HCT116 (cell line): ENCODE measurements around the gene CEP97.

Experiments used
- EGR1 ChIP-seq: IDR thresholded peaks from 2 replicates; pipeline ENCODE4 v1.6.1; 2012; ENCODE audit warnings: low read depth
- ELF1 ChIP-seq: IDR thresholded peaks from 2 replicates; pipeline ENCODE4 v1.6.1; 2012; ENCODE audit warnings: low read depth, borderline replicate concordance
- EZH2 ChIP-seq: fragments of 200-600 bp; sonication (generic); IDR thresholded peaks from 2 replicates; pipeline ENCODE4 v1.6.1; 2017; ENCODE audit warnings: antibody characterized with exemption, mixed run types
- EZH2phosphoT487 ChIP-seq: fragments of 200-600 bp; IDR thresholded peaks from 2 replicates; pipeline ENCODE4 v1.6.1; 2018; ENCODE audit warnings: antibody characterized with exemption, borderline replicate concordance
- JUND ChIP-seq: IDR thresholded peaks from 2 replicates; pipeline ENCODE4 v1.6.1; 2012
- POLR2A ChIP-seq: IDR thresholded peaks from 2 replicates; pipeline ENCODE4 v1.7.0; 2011; ENCODE audit warnings: borderline replicate concordance; ENCODE audit not compliant: insufficient read depth, insufficient read length; ENCODE audit errors: extremely low read depth
- SIN3A ChIP-seq: IDR thresholded peaks from 2 replicates; pipeline ENCODE4 v1.6.1; 2012; ENCODE audit warnings: low read depth
- SP1 ChIP-seq: IDR thresholded peaks from 2 replicates; pipeline ENCODE4 v1.6.1; 2012; ENCODE audit warnings: low read depth
- ZNF274 ChIP-seq: fragments of 200-500 bp; sonication (Bioruptor generic); IDR thresholded peaks from 2 replicates; pipeline ENCODE4 v1.6.1; 2014; ENCODE audit warnings: mild to moderate bottlenecking, low read depth, low read length, inconsistent platforms
- TF ChIP-seq, protein P1 (sequence below), 3 experiments: fragments of 200-600 bp in 1 of 3; sonication (generic) in 1 of 3; IDR thresholded peaks in 2 of 3; conservative IDR thresholded peaks in 1 of 3; 2 replicates each; pipeline ENCODE4 v1.5.1; 2012 to 2017; ENCODE audit warnings: low read depth in 2 of 3, low read length in 2 of 3, antibody characterized with exemption in 1 of 3, borderline replicate concordance in 1 of 3, control low read depth in 1 of 3, mild to moderate bottlenecking in 1 of 3, mixed read lengths in 1 of 3, mixed run types in 1 of 3, moderate library complexity in 1 of 3; ENCODE audit not compliant: insufficient read depth in 1 of 3
- TF ChIP-seq, protein P2 (sequence below): IDR thresholded peaks from 2 replicates; pipeline ENCODE4 v1.6.1; 2012
- TF ChIP-seq, protein P3 (sequence below): IDR thresholded peaks from 2 replicates; pipeline ENCODE4 v1.6.1; 2012; ENCODE audit warnings: low read depth
- TF ChIP-seq, protein P4 (sequence below): IDR thresholded peaks from 2 replicates; pipeline ENCODE4 v1.6.1; 2012

DNA sequence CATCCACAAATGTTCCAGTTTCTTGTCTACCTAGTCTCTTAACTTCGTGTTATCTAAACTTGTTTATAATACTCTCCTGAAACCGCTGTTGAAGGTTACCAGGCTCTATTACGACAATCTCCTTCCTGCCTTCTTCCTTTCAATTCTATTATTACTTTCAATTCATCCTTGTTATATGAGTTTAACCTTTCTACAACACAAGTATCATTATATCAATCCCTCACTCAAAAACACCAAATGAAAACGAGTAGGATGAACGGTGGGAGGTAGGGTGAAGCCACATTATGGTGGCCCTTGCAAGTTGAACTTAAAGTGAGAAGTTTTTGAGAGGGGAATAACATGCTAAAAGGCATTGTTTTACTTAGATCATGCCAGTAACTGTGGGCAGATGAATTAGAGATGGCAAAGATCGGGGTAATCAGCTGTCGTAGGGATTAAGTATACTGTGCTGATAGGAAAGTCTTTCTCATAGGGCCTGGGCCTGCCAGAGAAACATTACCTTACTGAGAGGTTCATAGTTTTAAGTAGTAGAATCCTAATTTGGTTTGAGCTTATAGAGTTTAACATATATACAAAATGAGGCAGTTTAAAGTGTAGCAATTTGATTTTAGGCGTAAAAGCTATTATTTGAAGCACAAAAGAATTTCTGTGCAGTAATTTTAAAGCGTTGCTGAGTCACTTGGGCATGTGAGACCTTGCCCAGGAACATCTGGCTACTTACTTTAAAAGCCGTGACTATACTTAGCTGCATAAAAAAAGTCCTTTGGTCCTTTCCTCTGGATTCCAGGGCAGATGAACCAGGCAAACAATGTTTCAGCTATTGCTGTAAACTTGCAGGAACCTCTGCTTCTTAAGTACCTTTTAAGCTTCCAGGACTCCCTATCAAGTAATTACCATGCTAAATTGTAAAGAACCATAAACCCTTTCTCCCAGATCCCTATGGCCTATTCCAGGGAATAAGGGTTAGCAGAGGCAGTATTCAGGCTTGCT is 3.3 kb upstream of the CEP97 start:
- TF ChIP-seq EGR1: no peak
- TF ChIP-seq JUND: no peak
- no peak for TF ChIP-seq EZH2
- TF ChIP-seq POLR2A: no peak
- no peak for TF ChIP-seq SP1
- TF ChIP-seq, protein P1, sequence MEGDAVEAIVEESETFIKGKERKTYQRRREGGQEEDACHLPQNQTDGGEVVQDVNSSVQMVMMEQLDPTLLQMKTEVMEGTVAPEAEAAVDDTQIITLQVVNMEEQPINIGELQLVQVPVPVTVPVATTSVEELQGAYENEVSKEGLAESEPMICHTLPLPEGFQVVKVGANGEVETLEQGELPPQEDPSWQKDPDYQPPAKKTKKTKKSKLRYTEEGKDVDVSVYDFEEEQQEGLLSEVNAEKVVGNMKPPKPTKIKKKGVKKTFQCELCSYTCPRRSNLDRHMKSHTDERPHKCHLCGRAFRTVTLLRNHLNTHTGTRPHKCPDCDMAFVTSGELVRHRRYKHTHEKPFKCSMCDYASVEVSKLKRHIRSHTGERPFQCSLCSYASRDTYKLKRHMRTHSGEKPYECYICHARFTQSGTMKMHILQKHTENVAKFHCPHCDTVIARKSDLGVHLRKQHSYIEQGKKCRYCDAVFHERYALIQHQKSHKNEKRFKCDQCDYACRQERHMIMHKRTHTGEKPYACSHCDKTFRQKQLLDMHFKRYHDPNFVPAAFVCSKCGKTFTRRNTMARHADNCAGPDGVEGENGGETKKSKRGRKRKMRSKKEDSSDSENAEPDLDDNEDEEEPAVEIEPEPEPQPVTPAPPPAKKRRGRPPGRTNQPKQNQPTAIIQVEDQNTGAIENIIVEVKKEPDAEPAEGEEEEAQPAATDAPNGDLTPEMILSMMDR (IDR thresholded peaks at IDR 0.05 in 2 of 3, conservative IDR thresholded peaks at IDR 0.05 in 1 of 3; ENCODE audit: borderline replicate concordance in 1 of 3, insufficient read depth in 1 of 3, low read depth in 2 of 3, low read length in 2 of 3): no peak
- TF ChIP-seq SIN3A: no peak
- TF ChIP-seq, protein P2, sequence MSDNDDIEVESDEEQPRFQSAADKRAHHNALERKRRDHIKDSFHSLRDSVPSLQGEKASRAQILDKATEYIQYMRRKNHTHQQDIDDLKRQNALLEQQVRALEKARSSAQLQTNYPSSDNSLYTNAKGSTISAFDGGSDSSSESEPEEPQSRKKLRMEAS: no peak
- TF ChIP-seq ELF1: no peak
- no peak for TF ChIP-seq EZH2phosphoT487
- TF ChIP-seq, protein P3, sequence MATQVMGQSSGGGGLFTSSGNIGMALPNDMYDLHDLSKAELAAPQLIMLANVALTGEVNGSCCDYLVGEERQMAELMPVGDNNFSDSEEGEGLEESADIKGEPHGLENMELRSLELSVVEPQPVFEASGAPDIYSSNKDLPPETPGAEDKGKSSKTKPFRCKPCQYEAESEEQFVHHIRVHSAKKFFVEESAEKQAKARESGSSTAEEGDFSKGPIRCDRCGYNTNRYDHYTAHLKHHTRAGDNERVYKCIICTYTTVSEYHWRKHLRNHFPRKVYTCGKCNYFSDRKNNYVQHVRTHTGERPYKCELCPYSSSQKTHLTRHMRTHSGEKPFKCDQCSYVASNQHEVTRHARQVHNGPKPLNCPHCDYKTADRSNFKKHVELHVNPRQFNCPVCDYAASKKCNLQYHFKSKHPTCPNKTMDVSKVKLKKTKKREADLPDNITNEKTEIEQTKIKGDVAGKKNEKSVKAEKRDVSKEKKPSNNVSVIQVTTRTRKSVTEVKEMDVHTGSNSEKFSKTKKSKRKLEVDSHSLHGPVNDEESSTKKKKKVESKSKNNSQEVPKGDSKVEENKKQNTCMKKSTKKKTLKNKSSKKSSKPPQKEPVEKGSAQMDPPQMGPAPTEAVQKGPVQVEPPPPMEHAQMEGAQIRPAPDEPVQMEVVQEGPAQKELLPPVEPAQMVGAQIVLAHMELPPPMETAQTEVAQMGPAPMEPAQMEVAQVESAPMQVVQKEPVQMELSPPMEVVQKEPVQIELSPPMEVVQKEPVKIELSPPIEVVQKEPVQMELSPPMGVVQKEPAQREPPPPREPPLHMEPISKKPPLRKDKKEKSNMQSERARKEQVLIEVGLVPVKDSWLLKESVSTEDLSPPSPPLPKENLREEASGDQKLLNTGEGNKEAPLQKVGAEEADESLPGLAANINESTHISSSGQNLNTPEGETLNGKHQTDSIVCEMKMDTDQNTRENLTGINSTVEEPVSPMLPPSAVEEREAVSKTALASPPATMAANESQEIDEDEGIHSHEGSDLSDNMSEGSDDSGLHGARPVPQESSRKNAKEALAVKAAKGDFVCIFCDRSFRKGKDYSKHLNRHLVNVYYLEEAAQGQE: no peak
- TF ChIP-seq ZNF274: no peak
- TF ChIP-seq, protein P4, sequence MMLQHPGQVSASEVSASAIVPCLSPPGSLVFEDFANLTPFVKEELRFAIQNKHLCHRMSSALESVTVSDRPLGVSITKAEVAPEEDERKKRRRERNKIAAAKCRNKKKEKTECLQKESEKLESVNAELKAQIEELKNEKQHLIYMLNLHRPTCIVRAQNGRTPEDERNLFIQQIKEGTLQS: no peak
